Body of pancreas (tissue), 4 donors: ENCODE data around the gene ARID3A. TPM values are rescaled to one million over a fixed set of nuclear protein-coding genes. Genes with fewer than 3 reads are reported as not detected.
A peak's percentile ranks its signal among the peaks of the same experiment; 100 is the strongest.

Experiments used
- ATAC-seq: fragments of 150-250 bp; one replicate; pipeline ENCODE4 v1.9.1; 2016
- DNase-seq, 4 donors: peaks; one replicate each; pipeline ENCODE4 v3.0.0-alpha.2; 2019
- H3K27ac ChIP-seq, 4 donors: fragments of 200-600 bp; sonication (generic); 1 replicate in 3 of 4; 2 replicates in 1 of 4; pipeline versions ENCODE4 v1.5.1 to v1.6.1; 2016 to 2019; ENCODE audit warnings: mild to moderate bottlenecking in 1 of 4, mixed read lengths in 1 of 4, moderate library complexity in 1 of 4
- H3K27me3 ChIP-seq, 2 donors: fragments of 200-600 bp; sonication (generic); one replicate each; pipeline ENCODE4 v1.6.0; 2016; ENCODE audit warnings: mild to moderate bottlenecking in 1 of 2
- H3K36me3 ChIP-seq, 2 donors: fragments of 200-600 bp; sonication (generic); replicated peaks in 1 of 2; 2 replicates each; pipeline ENCODE4 v1.5.1; 2016; ENCODE audit warnings: low read depth in 2 of 2; ENCODE audit not compliant: insufficient read depth in 1 of 2
- H3K4me1 ChIP-seq: fragments of 200-600 bp; sonication (generic); one replicate; pipeline ENCODE4 v1.6.0; 2016
- H3K4me3 ChIP-seq, 2 donors: fragments of 200-600 bp; sonication (generic); 1 replicate in 1 of 2; 2 replicates in 1 of 2; pipeline ENCODE4 v1.5.1; 2016 to 2019
- H3K9me3 ChIP-seq, 3 donors: fragments of 200-600 bp; sonication (generic); 1 replicate in 2 of 3; 2 replicates in 1 of 3; pipeline ENCODE4 v1.5.1; 2016
- CTCF ChIP-seq, 7 experiments: fragments of 450-650 bp in 4 of 7; fragments of 200-600 bp in 3 of 7; sonication (generic) in 3 of 7; IDR thresholded peaks; one replicate each; pipeline ENCODE4 v1.5.1; 2016 to 2019; ENCODE audit warnings: antibody characterized with exemption in 7 of 7
- POLR2A ChIP-seq, 3 donors: fragments of 450-650 bp; IDR thresholded peaks; one replicate each; pipeline ENCODE4 v1.6.1; 2016; ENCODE audit warnings: antibody characterized with exemption in 3 of 3, mild to moderate bottlenecking in 2 of 3
- WGBS, 2 donors: methylation state at CpG; one replicate each; pipeline ENCODE4 v1.1.5; 2017; 5-methylcytosine and 5-hydroxymethylcytosine counted together
- intact Hi-C: fragments of 100-400 bp; cut with DNase I; formaldehyde crosslinking; loops from one replicate; pipeline ENCODE4 v1.15.1; 2023
- total RNA-seq, 2 donors: library from RNA; depleted of rRNA; stranded (reverse); fragments of >200 nt; gene quantifications; one replicate each; pipeline ENCODE4 v1.1.0, GENCODE V29; 2016

Gene ARID3A
- total RNA-seq, 2 donors from 2014 or later, result 3.1 to 5.9 TPM

- intact Hi-C loops, result no loop called here
- Histone ChIP-seq H3K36me3 (no peaks in the 10 kb centered on the region), H3K4me1 (peaks cover 43% of the 10 kb centered on the region), H3K9me3 (no peaks in the 10 kb centered on the region), H3K27me3 (no peaks in the 10 kb centered on the region), H3K27ac (peak overlapping the region; percentile 93 to 94 (median 94)), H3K4me3 (no peak overlapping the region)
- TF ChIP-seq CTCF (IDR thresholded peaks at IDR 0.05), result no peak
- TF ChIP-seq POLR2A (IDR thresholded peaks at IDR 0.05), result no peak
- DNase-seq (no peak), ATAC-seq (no peak)
- 53 to 65% methylated on average over 8 to 38 of the region's 45 CpGs for WGBS, 2 donors
Observed at GRCh38 chr19:941292-942132, 15.7 kb downstream of the ARID3A start.

- Histone ChIP-seq H3K4me3 (no peak overlapping the region), H3K4me1 (peaks cover 43% of the 10 kb centered on the region), H3K36me3 (no peaks in the 10 kb centered on the region), H3K27me3 (no peaks in the 10 kb centered on the region), H3K9me3 (no peaks in the 10 kb centered on the region), H3K27ac (no peak overlapping the region)
- TF ChIP-seq POLR2A (IDR thresholded peaks at IDR 0.05) (no peak), CTCF (IDR thresholded peaks at IDR 0.05) (no peak)
- WGBS, 2 donors, result 88% methylated on average over 27 of the region's 32 CpGs; no CpG with 5 or more reads in 1 of the 2 donors
- intact Hi-C loops, result no loop called here
- no peak for ATAC-seq
- DNase-seq, result no peak
Observed at GRCh38 chr19:942133-942645, 16.4 kb downstream of the ARID3A start.

- no peak for TF ChIP-seq POLR2A (IDR thresholded peaks at IDR 0.05)
- TF ChIP-seq CTCF (IDR thresholded peaks at IDR 0.05), result no peak
- no peak for ATAC-seq
Observed at GRCh38 chr19:943551-944170, 17.8 kb downstream of the ARID3A start.

DNA sequence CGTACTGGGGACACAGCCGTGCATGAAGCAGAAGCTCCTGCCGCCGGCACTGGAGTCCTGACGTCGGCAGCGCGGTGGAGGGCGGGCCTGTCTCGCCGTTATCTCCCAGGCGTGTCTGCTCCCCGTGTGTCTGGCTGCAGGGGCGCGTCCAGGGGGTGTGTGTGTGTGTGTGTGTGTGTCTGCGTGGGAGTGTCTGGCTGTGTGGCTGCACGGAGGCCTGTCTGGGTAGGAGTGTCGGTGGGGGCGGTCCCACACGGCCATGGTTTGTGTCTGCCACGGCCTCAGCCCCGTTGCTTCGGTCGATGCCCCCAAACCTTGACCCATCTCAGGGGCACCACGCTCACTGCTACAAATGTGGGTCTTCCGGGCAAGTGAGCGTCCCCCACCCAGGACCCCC is 18.3 kb downstream of the ARID3A start:
- intact Hi-C loops, result no loop called here
- DNase-seq (no peak), ATAC-seq (no peak)
- Histone ChIP-seq H3K9me3 (no peaks in the 10 kb centered on the region), H3K4me1 (peaks cover 37% of the 10 kb centered on the region), H3K27me3 (no peaks in the 10 kb centered on the region), H3K27ac (no peak overlapping the region), H3K36me3 (no peaks in the 10 kb centered on the region), H3K4me3 (no peak overlapping the region)
- TF ChIP-seq CTCF (IDR thresholded peaks at IDR 0.05) (no peak), POLR2A (IDR thresholded peaks at IDR 0.05) (no peak)
- 73% methylated on average over 24 of the region's 27 CpGs; no CpG with 5 or more reads in 1 of the 2 donors for WGBS, 2 donors

More at GRCh38 chr19:943551-944170, 17.8 kb downstream of the ARID3A start:
- H3K4me3 ChIP-seq, result no peak overlapping the region
- no peaks in the 10 kb centered on the region for H3K36me3 ChIP-seq
- H3K27me3 ChIP-seq, result no peaks in the 10 kb centered on the region
- 96% methylated on average over 8 to 17 of the region's 17 CpGs for WGBS, 2 donors
- peaks cover 38% of the 10 kb centered on the region for H3K4me1 ChIP-seq
- intact Hi-C loops, result no loop called here
- no peaks in the 10 kb centered on the region for H3K9me3 ChIP-seq
- no peak overlapping the region for H3K27ac ChIP-seq
- DNase-seq, result no peak
